Hepatocyte (in vitro differentiated cells): ENCODE data around the gene TXNL4B.

Experiments used
- CTCF ChIP-seq: fragments of 200-600 bp; sonication (generic); IDR thresholded peaks from 2 replicates; pipeline ENCODE4 v1.5.1; 2016; ENCODE audit warnings: antibody characterized with exemption, mild to moderate bottlenecking; ENCODE audit not compliant: poor library complexity
- EZH2 ChIP-seq: fragments of 200-600 bp; sonication (generic); IDR thresholded peaks from 2 replicates; pipeline ENCODE4 v1.6.1; 2016; ENCODE audit warnings: antibody characterized with exemption, mild to moderate bottlenecking, borderline replicate concordance

GRCh38 chr16:72066747-72067146 lies 26.7 kb downstream of the TXNL4B start:
- TF ChIP-seq CTCF = peak; percentile 68
- no peak for TF ChIP-seq EZH2
